Activated CD8-positive, alpha-beta memory T cell treated with anti-CD3 and anti-CD28 coated beads for 1 hour (primary cell): Measurements from ENCODE around the gene MMP28.

ENCODE experiments used
- DNase-seq, 2 donors: peaks; one replicate each; pipeline ENCODE4 v3.0.0-alpha.2; 2020; ENCODE audit warnings: low read depth in 1 of 2; ENCODE audit errors: extremely low read depth in 1 of 2

MMP28 gene

DNA sequence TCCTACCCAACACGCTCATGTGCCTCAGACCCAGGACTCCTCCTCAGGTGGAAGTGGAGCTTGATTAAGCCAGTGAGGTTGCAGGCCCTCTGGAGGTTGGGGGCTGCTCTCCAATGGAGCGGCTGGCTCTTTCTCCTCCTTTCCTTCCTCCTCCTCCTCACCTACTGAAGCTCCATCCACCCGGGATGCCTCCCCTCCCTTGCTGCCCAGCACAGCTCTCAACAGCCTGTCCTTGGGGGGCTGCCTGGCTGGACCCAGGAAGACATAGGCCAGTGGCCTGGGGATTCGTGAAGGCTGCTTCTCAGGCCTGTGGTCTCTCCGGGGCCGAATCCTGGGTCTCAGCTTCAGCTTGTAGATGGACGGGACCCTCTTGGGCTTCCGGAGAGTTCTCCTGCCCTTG is 50.6 kb downstream of the MMP28 start:
- DNase-seq, result no peak

DNA sequence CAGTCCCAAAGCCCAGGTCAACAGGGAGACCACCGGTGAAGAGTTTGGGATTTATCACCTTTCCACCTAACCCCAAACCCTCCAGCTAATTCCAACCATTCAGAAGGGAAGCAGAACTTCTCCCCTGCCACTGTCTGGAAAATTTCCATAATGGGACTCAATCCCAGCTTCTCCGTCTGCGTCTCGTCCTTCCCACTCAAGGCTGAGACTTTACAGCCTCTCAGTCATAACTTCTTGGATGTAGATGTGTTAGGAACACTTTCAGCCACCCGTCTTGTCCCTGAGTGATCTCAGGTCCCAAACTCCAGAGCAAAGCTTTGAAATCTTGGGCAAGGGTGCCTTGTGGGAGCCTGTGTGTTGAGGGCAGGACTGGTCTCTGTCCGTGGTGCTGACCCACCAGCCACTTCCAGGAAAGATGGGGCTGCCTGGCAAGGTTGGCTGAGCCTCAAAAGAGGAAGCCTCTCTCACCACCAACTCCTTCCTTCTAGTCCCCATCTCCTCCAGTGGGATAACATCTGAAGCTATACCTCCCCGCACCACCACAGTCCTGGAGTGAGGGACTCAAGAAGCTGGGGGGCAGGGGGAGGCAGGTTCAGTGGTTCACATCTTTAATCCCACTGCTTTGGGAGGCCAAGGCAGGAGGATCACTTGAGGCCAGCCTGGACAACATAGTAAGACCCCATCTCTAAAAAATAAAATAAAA is 51.7 kb downstream of the MMP28 start:
- DNase-seq, result no peak

GRCh38 chr17:35742896-35743477 is 52.5 kb downstream of the MMP28 start:
- no peak for DNase-seq

- DNase-seq, result no peak
Measured at GRCh38 chr17:35742496-35742895, 52.9 kb downstream of the MMP28 start.

DNA sequence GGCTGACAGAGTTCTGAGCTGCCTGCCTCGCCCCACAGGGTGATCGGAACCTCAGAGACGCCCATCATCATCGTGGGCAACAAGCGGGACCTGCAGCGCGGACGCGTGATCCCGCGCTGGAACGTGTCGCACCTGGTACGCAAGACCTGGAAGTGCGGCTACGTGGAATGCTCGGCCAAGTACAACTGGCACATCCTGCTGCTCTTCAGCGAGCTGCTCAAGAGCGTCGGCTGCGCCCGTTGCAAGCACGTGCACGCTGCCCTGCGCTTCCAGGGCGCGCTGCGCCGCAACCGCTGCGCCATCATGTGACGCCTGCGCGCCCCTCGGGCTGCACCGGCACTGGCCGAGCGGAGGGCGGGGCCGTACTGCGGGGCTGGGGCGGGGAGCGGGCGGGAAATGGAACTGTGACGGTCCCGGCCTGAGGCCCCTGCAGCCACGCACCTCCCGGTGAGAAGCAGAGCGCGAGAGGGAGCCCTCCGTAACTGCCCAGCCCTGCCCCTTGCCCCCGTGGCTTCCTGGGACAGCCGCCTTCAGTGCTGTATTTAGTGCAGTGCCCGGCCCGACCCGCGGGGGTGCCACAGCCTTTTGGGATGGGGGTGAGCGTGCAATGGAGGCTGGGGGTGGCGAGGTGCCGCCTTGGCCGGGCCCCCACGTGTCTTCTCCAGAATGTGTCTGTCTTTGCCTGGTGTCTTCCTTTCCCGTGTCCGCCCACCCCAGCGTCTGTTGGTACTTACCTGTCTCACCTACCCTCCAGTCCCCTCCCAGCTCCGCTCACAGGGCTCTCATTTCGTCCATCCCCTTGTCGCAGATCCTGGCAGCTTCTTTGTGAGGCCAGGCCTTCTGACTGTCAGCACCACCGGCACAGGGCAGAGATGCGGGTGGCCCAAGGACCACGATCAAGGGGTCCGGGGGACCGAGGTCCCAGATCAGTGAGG is 54.2 kb downstream of the MMP28 start:
- no peak for DNase-seq

DNA sequence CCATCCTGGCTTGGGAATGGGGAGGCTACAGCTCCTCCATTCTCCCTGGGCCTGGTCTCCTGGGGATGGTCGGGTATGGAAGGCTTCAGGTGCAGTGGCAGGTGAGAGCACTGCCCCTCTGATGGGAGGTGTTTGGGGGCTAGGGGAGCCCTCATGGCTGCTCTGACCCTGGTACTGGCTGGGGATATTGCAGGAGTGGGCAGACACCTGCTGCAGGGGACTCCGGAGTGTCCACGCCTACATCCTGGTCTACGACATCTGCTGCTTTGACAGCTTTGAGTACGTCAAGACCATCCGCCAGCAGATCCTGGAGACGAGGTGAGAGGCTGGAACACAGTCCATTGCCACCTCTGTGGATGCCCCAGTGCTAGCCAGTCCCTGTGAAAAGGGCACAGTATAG is 55.2 kb downstream of the MMP28 start:
- DNase-seq, result no peak

DNA sequence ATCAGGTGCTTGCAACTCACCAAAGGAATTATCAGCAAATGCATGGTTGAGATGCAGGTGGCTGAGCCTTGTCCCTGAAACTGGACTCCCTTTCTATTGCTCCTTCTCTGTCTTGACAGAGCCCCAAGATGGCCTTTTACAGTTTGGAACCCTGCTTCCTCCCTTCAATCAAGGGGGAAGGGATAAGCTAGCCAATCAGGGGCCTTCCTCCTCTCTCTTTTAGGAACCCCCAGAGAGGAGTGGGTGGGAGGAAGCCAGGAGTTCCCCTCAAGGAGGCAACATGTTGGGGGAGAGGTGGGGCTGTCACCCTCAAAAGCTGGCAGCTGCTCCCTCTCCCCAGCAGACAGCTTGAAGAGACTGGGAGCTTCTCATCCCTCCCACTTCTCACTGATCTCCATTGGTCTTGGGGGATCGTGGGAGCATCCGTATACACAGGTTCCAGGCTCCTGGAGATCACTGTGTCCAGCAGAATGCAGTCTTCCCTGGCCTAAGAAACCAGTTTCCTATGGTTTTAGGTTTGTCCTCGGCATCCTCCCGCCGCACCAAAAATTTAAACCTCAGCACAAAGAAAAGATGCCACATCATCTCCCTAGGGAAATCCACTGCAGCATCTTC is 56.8 kb downstream of the MMP28 start:
- DNase-seq, result no peak

DNA sequence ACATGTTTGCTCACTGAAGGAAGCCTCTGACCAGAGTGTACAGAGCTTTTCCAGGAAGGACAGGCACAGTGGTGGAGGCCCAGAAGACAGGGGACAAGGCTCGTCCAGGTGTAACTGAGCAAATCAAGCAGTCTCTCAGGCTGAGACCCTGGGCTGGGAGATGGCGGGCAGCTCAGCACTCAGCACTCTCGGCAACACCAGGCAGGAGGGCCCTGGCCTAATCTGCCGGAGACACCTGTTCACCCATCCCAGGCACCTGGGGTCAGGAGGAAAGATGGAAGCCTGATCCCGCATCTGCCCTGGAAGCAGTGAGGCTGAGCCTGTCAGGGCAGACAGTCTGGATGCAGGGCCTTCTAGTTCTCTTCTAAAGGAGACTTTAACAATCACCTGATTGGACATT is 59.2 kb downstream of the MMP28 start:
- no peak for DNase-seq

DNA sequence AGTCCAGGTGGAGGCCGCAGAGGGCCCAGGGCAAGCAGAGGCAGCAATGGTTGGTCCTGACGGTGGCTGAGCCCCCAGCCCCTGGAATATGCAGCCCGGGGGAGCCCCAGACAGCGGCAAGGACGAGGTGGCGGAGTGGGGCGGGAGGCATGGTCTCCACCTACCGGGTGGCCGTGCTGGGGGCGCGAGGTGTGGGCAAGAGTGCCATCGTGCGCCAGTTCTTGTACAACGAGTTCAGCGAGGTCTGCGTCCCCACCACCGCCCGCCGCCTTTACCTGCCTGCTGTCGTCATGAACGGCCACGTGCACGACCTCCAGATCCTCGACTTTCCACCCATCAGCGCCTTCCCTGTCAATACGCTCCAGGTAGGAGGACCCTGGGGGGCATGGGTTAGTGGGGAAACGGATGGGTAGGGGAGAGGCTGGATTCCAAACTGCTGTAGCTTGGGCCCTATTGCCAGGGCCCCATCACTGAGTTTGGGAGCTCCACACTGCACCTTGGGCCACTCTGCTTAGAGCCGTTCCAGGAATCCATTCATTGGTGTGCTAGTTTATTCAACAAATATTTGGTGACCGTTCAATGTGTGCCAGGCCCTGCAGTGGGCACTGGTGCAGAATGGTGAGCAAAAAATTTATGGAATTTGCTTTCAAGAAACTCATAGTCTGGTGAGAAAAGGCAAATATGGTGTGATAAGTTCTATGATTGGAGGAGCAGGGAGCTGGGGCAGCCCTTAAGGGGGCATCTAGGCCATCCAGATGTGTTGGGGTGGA is 60.2 kb downstream of the MMP28 start:
- no peak for DNase-seq

DNA sequence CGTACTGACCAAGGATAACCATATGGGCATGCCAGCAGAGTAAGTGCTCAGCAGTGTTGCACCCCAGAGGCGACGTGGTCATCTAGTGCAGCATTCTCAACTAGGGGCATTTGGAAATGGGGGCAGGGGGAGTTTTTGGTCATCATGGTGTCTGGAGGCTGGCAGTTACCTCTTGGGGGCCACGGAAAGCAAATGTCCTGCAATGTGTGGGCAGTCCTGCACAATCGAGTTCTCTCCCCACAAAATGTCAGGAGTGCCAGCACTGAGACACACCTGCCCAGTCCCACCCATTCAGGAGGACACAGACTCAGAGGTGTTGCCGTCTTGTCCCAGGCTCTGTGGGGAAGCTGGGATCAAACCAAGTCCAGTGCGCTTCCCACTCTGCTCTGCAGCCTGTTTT is 61.0 kb downstream of the MMP28 start:
- no peak for DNase-seq

GRCh38 chr17:35733366-35733765 is 62.1 kb downstream of the MMP28 start:
- DNase-seq, result no peak

GRCh38 chr17:35732806-35733136 is 62.7 kb downstream of the MMP28 start:
- DNase-seq, result no peak

DNA sequence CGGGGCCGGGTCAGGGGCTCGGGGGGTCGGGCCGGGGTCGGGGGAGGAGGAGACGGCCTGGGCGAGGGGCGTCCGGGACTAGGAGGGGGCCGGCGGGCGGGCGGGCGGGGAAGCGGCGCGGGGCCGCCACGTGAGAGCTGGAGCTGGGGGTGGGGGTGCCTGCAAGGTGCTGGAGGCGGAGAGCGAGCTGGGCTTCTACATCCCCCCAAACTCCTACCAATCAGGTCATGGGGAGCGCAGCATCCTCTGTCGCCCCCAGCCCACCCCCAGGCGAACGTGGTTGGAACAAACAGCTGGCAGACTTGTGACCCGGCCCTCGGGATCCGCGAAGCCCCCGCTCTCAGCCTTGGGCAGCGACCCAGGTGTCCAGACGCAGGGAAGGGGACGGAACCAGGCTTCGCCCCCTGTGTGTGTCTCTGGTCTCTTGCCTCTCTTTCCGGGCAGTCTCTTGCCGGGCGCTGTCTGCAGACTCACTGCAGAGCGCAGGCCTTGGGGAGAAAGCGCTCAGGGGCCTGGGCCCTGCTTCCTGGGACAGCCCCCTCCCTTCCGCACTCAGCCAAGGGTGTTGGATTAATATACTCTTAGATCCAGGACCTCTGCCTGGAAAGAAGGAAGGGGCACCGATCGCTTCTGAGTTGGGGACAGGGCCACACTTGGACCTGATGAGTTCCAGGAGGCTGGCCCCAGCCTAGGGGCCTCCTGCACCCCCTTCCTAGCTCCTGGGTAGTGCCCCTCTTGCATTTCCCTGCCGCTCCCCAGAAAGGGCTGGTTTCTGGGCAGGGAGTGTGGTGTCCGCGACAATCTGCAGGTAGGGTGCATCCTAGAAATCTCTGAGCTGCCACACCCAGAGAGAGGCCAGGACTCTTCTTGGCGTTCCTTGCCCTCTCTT is 63.3 kb downstream of the MMP28 start:
- no peak for DNase-seq

- peak in 1 of 2 donors; percentile 32 for DNase-seq
Measured at GRCh38 chr17:35731239-35731916, 64.1 kb downstream of the MMP28 start, which contains the start of gene RASL10B. TSS of gene RASL10B (plus strand) at chr17:35731639. CDS start at chr17:35735185, 3,546 bp downstream.

DNA sequence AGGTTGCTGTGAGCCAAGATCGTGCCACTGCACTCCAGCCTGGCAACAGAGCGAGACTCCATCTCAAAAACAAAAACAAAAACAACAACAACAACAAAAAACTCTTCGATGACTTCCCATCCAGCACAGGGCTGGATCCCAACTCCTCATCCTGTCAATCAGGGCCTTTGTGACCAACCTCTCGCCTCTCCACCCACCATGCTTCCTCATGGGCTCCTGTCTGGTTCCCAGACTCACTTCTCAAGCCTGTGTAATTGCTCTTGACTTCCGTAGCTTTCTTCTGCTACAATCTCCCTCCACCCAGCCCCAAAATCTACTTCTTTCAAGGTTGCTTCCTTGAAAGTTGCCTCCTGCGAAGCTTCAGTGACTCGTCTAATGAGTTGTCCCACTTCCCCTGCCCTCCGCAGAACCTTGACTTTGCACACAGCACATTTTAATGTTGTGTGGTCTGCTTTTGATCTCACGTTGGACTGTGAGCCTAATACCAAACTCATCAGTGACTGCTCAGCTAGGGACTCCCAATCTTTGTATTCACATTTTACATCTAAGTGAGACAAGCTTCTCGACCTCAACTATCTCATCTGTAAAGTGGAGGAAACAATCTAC is 64.9 kb downstream of the MMP28 start:
- no peak for DNase-seq

- DNase-seq, result no peak
Measured at GRCh38 chr17:35729405-35729833, 66.0 kb downstream of the MMP28 start.

GRCh38 chr17:35728551-35728950 is 66.9 kb downstream of the MMP28 start:
- no peak for DNase-seq

GRCh38 chr17:35727635-35728034 is 67.8 kb downstream of the MMP28 start:
- no peak for DNase-seq
